ENCODE measurements around the gene MYO18B.

Gene MYO18B

GRCh38 chr22:25996669-25997068 is 254.7 kb downstream of the MYO18B start:
- Histone ChIP-seq H2AFZ (ENCODE audit: low read depth, low read length, severe bottlenecking) (no peak overlapping the region), H3K27ac (ENCODE audit: low read depth, low read length) (no peak overlapping the region), H3K9me2 (replicated peaks; ENCODE audit: insufficient read depth, low read length) (no peaks in the 10 kb centered on the region), H3K4me2 (ENCODE audit: low read depth, low read length, poor library complexity, severe bottlenecking) (no peak overlapping the region), H3K36me3 (ENCODE audit: low read length) (no peaks in the 10 kb centered on the region), H3K9ac (ENCODE audit: low read length) (no peak overlapping the region), H3K4me3 (ENCODE audit: insufficient read depth, low read length, poor library complexity, severe bottlenecking) (no peak overlapping the region), H3K27me3 (ENCODE audit: low read length) (no peaks in the 10 kb centered on the region), H4K20me1 (ENCODE audit: low read depth, low read length) (no peaks in the 10 kb centered on the region), H3F3A (ENCODE audit: insufficient read depth) (no peaks in the 10 kb centered on the region), H3K9me3 (ENCODE audit: insufficient read depth, low read length) (no peaks in the 10 kb centered on the region), H3K79me2 (ENCODE audit: insufficient read depth, low read length) (no peaks in the 10 kb centered on the region)
- TF ChIP-seq EZH2phosphoT487 (conservative IDR thresholded peaks at IDR 0.05; ENCODE audit: low read length): no peak
- TF ChIP-seq CTCF (IDR thresholded peaks at IDR 0.05; ENCODE audit: insufficient read depth, low read length, poor library complexity, severe bottlenecking): no peak

GRCh38 chr22:25997886-25998775 is 256.1 kb downstream of the MYO18B start:
- no peak overlapping the region for H3K27ac ChIP-seq (ENCODE audit: low read depth, low read length)
- no peaks in the 10 kb centered on the region for H3K9me2 ChIP-seq (replicated peaks; ENCODE audit: insufficient read depth, low read length)
- no peak for TF ChIP-seq CTCF (IDR thresholded peaks at IDR 0.05; ENCODE audit: insufficient read depth, low read length, poor library complexity, severe bottlenecking)
- TF ChIP-seq EZH2phosphoT487 (conservative IDR thresholded peaks at IDR 0.05; ENCODE audit: low read length): no peak
- no peaks in the 10 kb centered on the region for H3K9me3 ChIP-seq (ENCODE audit: insufficient read depth, low read length)
- H3K4me3 ChIP-seq (ENCODE audit: insufficient read depth, low read length, poor library complexity, severe bottlenecking): no peak overlapping the region
- H3K36me3 ChIP-seq (ENCODE audit: low read length): no peaks in the 10 kb centered on the region
- no peak overlapping the region for H2AFZ ChIP-seq (ENCODE audit: low read depth, low read length, severe bottlenecking)
- H3F3A ChIP-seq (ENCODE audit: insufficient read depth): no peaks in the 10 kb centered on the region
- no peaks in the 10 kb centered on the region for H4K20me1 ChIP-seq (ENCODE audit: low read depth, low read length)
- no peaks in the 10 kb centered on the region for H3K27me3 ChIP-seq (ENCODE audit: low read length)
- H3K4me2 ChIP-seq (ENCODE audit: low read depth, low read length, poor library complexity, severe bottlenecking): no peak overlapping the region
- H3K9ac ChIP-seq (ENCODE audit: low read length): no peak overlapping the region
- no peaks in the 10 kb centered on the region for H3K79me2 ChIP-seq (ENCODE audit: insufficient read depth, low read length)

- no peak overlapping the region for H2AFZ ChIP-seq (ENCODE audit: low read depth, low read length, severe bottlenecking)
- H3K36me3 ChIP-seq (ENCODE audit: low read length): no peaks in the 10 kb centered on the region
- H3K27me3 ChIP-seq (ENCODE audit: low read length): no peaks in the 10 kb centered on the region
- no peaks in the 10 kb centered on the region for H3F3A ChIP-seq (ENCODE audit: insufficient read depth)
- H3K4me3 ChIP-seq (ENCODE audit: insufficient read depth, low read length, poor library complexity, severe bottlenecking): no peak overlapping the region
- no peaks in the 10 kb centered on the region for H4K20me1 ChIP-seq (ENCODE audit: low read depth, low read length)
- no peaks in the 10 kb centered on the region for H3K9me2 ChIP-seq (replicated peaks; ENCODE audit: insufficient read depth, low read length)
- no peak overlapping the region for H3K4me2 ChIP-seq (ENCODE audit: low read depth, low read length, poor library complexity, severe bottlenecking)
- TF ChIP-seq EZH2phosphoT487 (conservative IDR thresholded peaks at IDR 0.05; ENCODE audit: low read length): no peak
- TF ChIP-seq CTCF (IDR thresholded peaks at IDR 0.05; ENCODE audit: insufficient read depth, low read length, poor library complexity, severe bottlenecking): no peak
- H3K27ac ChIP-seq (ENCODE audit: low read depth, low read length): no peak overlapping the region
- H3K9me3 ChIP-seq (ENCODE audit: insufficient read depth, low read length): no peaks in the 10 kb centered on the region
- H3K79me2 ChIP-seq (ENCODE audit: insufficient read depth, low read length): no peaks in the 10 kb centered on the region
- no peak overlapping the region for H3K9ac ChIP-seq (ENCODE audit: low read length)
Measured at GRCh38 chr22:26002456-26002855, 260.5 kb downstream of the MYO18B start.

Data from SU-DHL-6 (cell line).